Left lung (tissue), 10 donors: Measurements from ENCODE around the gene XKR7. TPM values are rescaled to one million over a fixed set of nuclear protein-coding genes. Genes with fewer than 3 reads are reported as not detected.
A peak's percentile ranks its signal among the peaks of the same experiment; 100 is the strongest.

Experiments used
- ATAC-seq: fragments of 200-7000 bp; cut with Tn5 transposase; one replicate; pipeline ENCODE4 v1.9.1; 2020; ENCODE audit warnings: moderate library complexity
- DNase-seq, 4 donors: peaks; one replicate each; pipeline ENCODE4 v3.0.0-alpha.2; 2013 to 2020
- H3K27ac ChIP-seq, 2 donors: fragments of 200-600 bp; sonication (generic) in 1 of 2; one replicate each; pipeline versions ENCODE4 v1.5.0 to v1.8.0; 2020 to 2021
- H3K27me3 ChIP-seq, 2 donors: fragments of 200-600 bp; sonication (generic) in 1 of 2; one replicate each; pipeline versions ENCODE4 v1.5.0 to v1.8.0; 2020 to 2021
- H3K36me3 ChIP-seq, 2 donors: fragments of 200-600 bp; sonication (generic) in 1 of 2; one replicate each; pipeline versions ENCODE4 v1.5.0 to v1.8.0; 2020 to 2021
- H3K4me1 ChIP-seq, 2 donors: fragments of 200-600 bp; one replicate each; pipeline ENCODE4 v1.8.0; 2021
- H3K4me3 ChIP-seq, 2 donors: fragments of 200-600 bp; sonication (generic) in 1 of 2; one replicate each; pipeline versions ENCODE4 v1.5.0 to v1.8.0; 2020 to 2021; ENCODE audit warnings: mild to moderate bottlenecking in 1 of 2
- H3K9me3 ChIP-seq, 2 donors: fragments of 200-600 bp; sonication (generic) in 1 of 2; one replicate each; pipeline versions ENCODE4 v1.5.0 to v1.8.0; 2020 to 2021
- CTCF ChIP-seq, 2 donors: fragments of 200-600 bp; sonication (generic) in 1 of 2; IDR thresholded peaks; one replicate each; pipeline versions ENCODE4 v1.5.0 to v1.8.0; 2021; ENCODE audit warnings: antibody characterized with exemption in 2 of 2
- intact Hi-C, 2 donors: fragments of 100-400 bp; cut with DNase I; formaldehyde crosslinking; loops; one replicate each; pipeline versions ENCODE4 v1.11.2 to v1.14.2; 2022
- polyA plus RNA-seq, 6 donors: library from polyadenylated mRNA; unstranded; fragments of 120-200 nt; gene quantifications; one replicate each; pipeline ENCODE4 v1.2.1, GENCODE V29; 2013; ENCODE audit not compliant: insufficient read length in 6 of 6
- total RNA-seq, 2 donors: library from RNA; stranded (reverse); fragmentation: NEBNext Ultra II Directional; extraction: Animal tissue kit (Norgen Biotek cat#: 25700); gene quantifications; one replicate each; pipeline ENCODE4 v1.2.1, GENCODE V29; 2021
- donor health status: DM: no; HTN: yes; CAD: no.
- donor health status: DM: no; HTN: no; CAD: no.

XKR7 gene
- total and polyA plus RNA-seq, 8 donors = 0.05 to 0.19 (median 0.07) TPM; not detected in 1

GRCh38 chr20:31934968-31935764 lies 32.8 kb upstream of the XKR7 start:
- no peaks in the 10 kb centered on the region for H3K4me1 ChIP-seq
- no peak for TF ChIP-seq CTCF (IDR thresholded peaks at IDR 0.05)
- no peaks in the 10 kb centered on the region for H3K36me3 ChIP-seq
- no peak overlapping the region for H3K27ac ChIP-seq
- no peaks in the 10 kb centered on the region for H3K9me3 ChIP-seq
- no peak for DNase-seq
- intact Hi-C loops = no loop called here
- no peak overlapping the region for H3K4me3 ChIP-seq
- ATAC-seq = no peak
- H3K27me3 ChIP-seq = no peaks in the 10 kb centered on the region

DNA sequence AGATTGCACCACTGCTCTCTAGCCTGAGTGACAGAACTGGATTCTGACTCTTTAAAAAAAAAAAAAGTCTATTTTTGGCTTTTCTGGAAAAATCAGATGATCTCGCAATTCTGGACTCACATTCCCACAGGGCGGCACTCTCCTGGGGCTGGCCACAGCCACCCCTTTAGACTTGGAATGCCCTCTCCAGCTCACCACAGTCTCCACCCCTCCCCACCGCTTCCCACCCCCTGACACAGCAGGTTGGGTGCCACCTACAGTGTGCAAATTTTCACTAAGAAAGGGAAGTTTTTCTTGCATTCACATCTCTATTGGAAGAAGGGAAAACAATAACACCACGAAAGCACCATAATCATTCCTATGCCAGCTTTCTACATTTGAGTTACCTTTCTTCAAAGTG lies 31.5 kb upstream of the XKR7 start:
- DNase-seq (no peak), ATAC-seq (no peak)
- Histone ChIP-seq H3K36me3 (no peaks in the 10 kb centered on the region), H3K27ac (no peak overlapping the region), H3K4me1 (no peaks in the 10 kb centered on the region), H3K27me3 (no peaks in the 10 kb centered on the region), H3K9me3 (no peaks in the 10 kb centered on the region), H3K4me3 (no peak overlapping the region)
- intact Hi-C loops = no loop called here
- TF ChIP-seq CTCF (IDR thresholded peaks at IDR 0.05) = no peak

DNA sequence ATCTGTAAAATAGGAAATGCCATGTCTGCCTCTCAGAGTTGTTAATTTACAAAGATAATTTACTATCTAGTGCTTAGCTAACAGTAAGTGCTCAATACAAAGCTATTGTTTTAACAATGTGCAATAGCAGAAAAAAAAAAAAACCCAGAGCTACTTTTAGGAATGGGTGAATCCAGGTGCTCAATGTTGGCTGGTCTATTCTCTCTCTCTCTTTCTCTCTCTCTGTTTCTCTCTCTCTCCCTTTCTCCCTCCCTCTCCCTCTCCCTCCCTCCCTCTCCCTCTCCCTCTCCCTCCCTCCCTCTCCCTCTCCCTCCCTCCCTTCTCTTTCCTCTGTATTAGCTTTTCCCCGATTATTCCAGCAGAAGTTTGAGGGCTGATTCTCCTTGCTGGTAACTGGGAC lies 30.1 kb upstream of the XKR7 start:
- Histone ChIP-seq H3K4me3 (no peak overlapping the region), H3K27ac (no peak overlapping the region), H3K36me3 (peaks cover 0 to 10% of the 10 kb centered on the region in 2 donors), H3K9me3 (no peaks in the 10 kb centered on the region), H3K4me1 (no peaks in the 10 kb centered on the region), H3K27me3 (no peaks in the 10 kb centered on the region)
- no peak for ATAC-seq
- DNase-seq = no peak
- no peak for TF ChIP-seq CTCF (IDR thresholded peaks at IDR 0.05)
- intact Hi-C loops = no loop called here

DNA sequence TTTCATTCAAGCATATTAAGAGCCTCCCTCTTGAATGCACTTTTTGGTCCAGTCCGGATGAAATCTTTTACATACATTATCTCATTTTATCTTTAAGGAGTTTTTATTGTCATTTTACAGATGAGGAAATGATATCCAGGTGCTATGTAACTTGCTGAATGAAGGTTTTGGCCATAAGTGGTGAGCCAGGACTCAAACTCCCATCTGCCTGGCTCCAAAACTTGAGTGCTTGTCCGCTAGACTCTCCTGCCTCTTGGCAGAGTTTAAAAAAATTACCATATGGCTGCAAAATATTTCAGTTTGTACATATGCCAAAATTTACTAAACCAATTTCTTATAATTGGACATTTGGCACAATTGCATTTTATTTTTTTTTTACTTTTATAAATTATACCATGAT lies 28.3 kb upstream of the XKR7 start:
- Histone ChIP-seq H3K27ac (no peak overlapping the region), H3K36me3 (peaks cover 0 to 29% of the 10 kb centered on the region in 2 donors), H3K4me1 (no peaks in the 10 kb centered on the region), H3K4me3 (no peak overlapping the region), H3K27me3 (no peaks in the 10 kb centered on the region), H3K9me3 (no peaks in the 10 kb centered on the region)
- ATAC-seq (no peak), DNase-seq (no peak)
- TF ChIP-seq CTCF (IDR thresholded peaks at IDR 0.05) = no peak
- intact Hi-C loops = no loop called here

GRCh38 chr20:31943052-31943471 lies 24.9 kb upstream of the XKR7 start:
- H3K27ac ChIP-seq = no peak overlapping the region
- peaks cover 0 to 63% of the 10 kb centered on the region in 2 donors for H3K36me3 ChIP-seq
- TF ChIP-seq CTCF (IDR thresholded peaks at IDR 0.05) = no peak
- DNase-seq (peak in 1 of 4 donors; percentile 16), ATAC-seq (no peak)
- H3K27me3 ChIP-seq = no peaks in the 10 kb centered on the region
- no peaks in the 10 kb centered on the region for H3K9me3 ChIP-seq
- H3K4me3 ChIP-seq = no peak overlapping the region
- H3K4me1 ChIP-seq = no peaks in the 10 kb centered on the region
- intact Hi-C loops = no loop called here
